HCT116 (cell line): ENCODE data around the gene PPM1H. TPM values are rescaled to one million over a fixed set of nuclear protein-coding genes. Genes with fewer than 3 reads are reported as not detected.

Source experiments
- ATAC-seq: fragments of 200-7000 bp; cut with Tn5 transposase; 2 replicates; pipeline ENCODE4 v1.9.1; 2020; ENCODE audit warnings: mild to moderate bottlenecking, moderate library complexity
- BruUV-seq: library from RNA; stranded (reverse); fragments of 400-500 nt; replicated peaks from 2 replicates; lab custom pipeline; 2021; lab: Mats Ljungman, UMichigan
- CTCF ChIA-PET: fragments of 300-600 bp; sonication (Branson Sonifier 250); formaldehyde crosslinking; loops from one replicate; lab custom pipeline; 2021; ENCODE audit warnings: antibody characterized with exemption; lab: Charles Lee
- POLR2A ChIA-PET: fragments of 300-600, 350-600 bp; sonication (Branson Sonifier 250); formaldehyde crosslinking; loops from one replicate; lab custom pipeline; 2021; ENCODE audit warnings: antibody characterized with exemption; lab: Charles Lee
- RAD21 ChIA-PET, 2 experiments: fragments of 300-600 bp; sonication (Branson Sonifier 250); formaldehyde crosslinking; loops; one replicate each; lab custom pipeline; 2023; ENCODE audit warnings: low total read pairs in 2 of 2; ENCODE audit not compliant: uncharacterized antibody in 2 of 2, unreplicated experiment in 2 of 2, low non-redundant PET in 1 of 2; lab: Charles Lee
- DNase-seq: peaks from one replicate; pipeline ENCODE4 v3.0.0-alpha.2; 2010; ENCODE audit warnings: low read depth, low spot score
- H2AFZ ChIP-seq: fragments of 200-600 bp; shearing (Covaris generic), sonication (generic); 2 replicates; pipeline ENCODE4 v1.6.1; 2017; ENCODE audit warnings: low read depth, mixed run types, mixed read lengths, antibody characterized with exemption, low read length; ENCODE audit not compliant: poor library complexity, severe bottlenecking
- H3K27ac ChIP-seq: 2 replicates; pipeline ENCODE4 v1.5.1; 2012; ENCODE audit warnings: low read depth, low read length
- H3K27me3 ChIP-seq: fragments of 200-600 bp; sonication (generic); 2 replicates; pipeline ENCODE4 v1.6.1; 2016; ENCODE audit warnings: mixed run types, low read length, mixed read lengths; ENCODE audit not compliant: insufficient read depth
- H3K36me3 ChIP-seq, 2 experiments: fragments of 200-500 bp in 1 of 2; fragments of 200-600 bp in 1 of 2; sonication (Bioruptor generic) in 1 of 2; sonication (generic) in 1 of 2; 2 replicates each; pipeline versions ENCODE4 v1.5.1 to v1.6.1; 2014 to 2016; ENCODE audit warnings: low read length in 2 of 2, inconsistent platforms in 1 of 2, mixed read lengths in 1 of 2, mixed run types in 1 of 2; ENCODE audit not compliant: insufficient read depth in 2 of 2, control insufficient read depth in 1 of 2
- H3K4me1 ChIP-seq, 2 experiments: fragments of 200-600 bp in 1 of 2; sonication (generic) in 1 of 2; 2 replicates each; pipeline versions ENCODE4 v1.5.1 to v1.6.1; 2012 to 2017; ENCODE audit warnings: low read length in 2 of 2, inconsistent platforms in 1 of 2, mild to moderate bottlenecking in 1 of 2, mixed read lengths in 1 of 2, mixed run types in 1 of 2, moderate library complexity in 1 of 2; ENCODE audit not compliant: insufficient read depth in 2 of 2, control insufficient read depth in 1 of 2
- H3K4me2 ChIP-seq: fragments of 200-600 bp; sonication (generic); 2 replicates; pipeline ENCODE4 v1.6.1; 2017; ENCODE audit warnings: mixed run types, low read length, mixed read lengths
- H3K4me3 ChIP-seq, 2 experiments: fragments of 200-600 bp in 1 of 2; sonication (generic) in 1 of 2; replicated peaks in 1 of 2; 2 replicates each; pipeline ENCODE4 v1.5.1; 2011 to 2016; ENCODE audit warnings: low read length in 2 of 2, control low read depth in 1 of 2, low read depth in 1 of 2, mild to moderate bottlenecking in 1 of 2, mixed read lengths in 1 of 2, mixed run types in 1 of 2
- H3K79me2 ChIP-seq: fragments of 200-600 bp; sonication (generic); 2 replicates; pipeline ENCODE4 v1.6.1; 2017; ENCODE audit warnings: mild to moderate bottlenecking, mixed run types, low read length, moderate library complexity, mixed read lengths; ENCODE audit not compliant: insufficient read depth
- H3K9ac ChIP-seq: fragments of 200-600 bp; sonication (generic); 2 replicates; pipeline ENCODE4 v1.6.1; 2016; ENCODE audit warnings: low read length, mixed read lengths
- H3K9me2 ChIP-seq: fragments of 200-600 bp; sonication (generic), shearing (Covaris generic); 2 replicates; pipeline ENCODE4 v1.6.1; 2017; ENCODE audit warnings: mixed run types, mild to moderate bottlenecking, moderate library complexity; ENCODE audit not compliant: insufficient read depth
- H3K9me3 ChIP-seq, 2 experiments: fragments of 200-500 bp in 1 of 2; fragments of 200-600 bp in 1 of 2; sonication (Bioruptor generic) in 1 of 2; sonication (generic) in 1 of 2; 2 replicates each; pipeline ENCODE4 v1.6.1; 2014 to 2017; ENCODE audit warnings: low read length in 2 of 2, mixed read lengths in 2 of 2, inconsistent platforms in 1 of 2, low read depth in 1 of 2, mild to moderate bottlenecking in 1 of 2, mixed run types in 1 of 2, moderate library complexity in 1 of 2; ENCODE audit not compliant: control insufficient read depth in 1 of 2, insufficient read depth in 1 of 2
- H4K20me1 ChIP-seq: fragments of 200-600 bp; sonication (generic), shearing (Covaris generic); 2 replicates; pipeline ENCODE4 v1.6.1; 2017; ENCODE audit warnings: mixed run types, mild to moderate bottlenecking, moderate library complexity; ENCODE audit not compliant: insufficient read depth
- CBX3 ChIP-seq: IDR thresholded peaks from 2 replicates; pipeline ENCODE4 v1.6.1; 2012; ENCODE audit warnings: low read depth
- CEBPB ChIP-seq: IDR thresholded peaks from 2 replicates; pipeline ENCODE4 v1.6.1; 2012; ENCODE audit warnings: low read depth
- ELF1 ChIP-seq: IDR thresholded peaks from 2 replicates; pipeline ENCODE4 v1.6.1; 2012; ENCODE audit warnings: low read depth, borderline replicate concordance
- EZH2 ChIP-seq: fragments of 200-600 bp; sonication (generic); IDR thresholded peaks from 2 replicates; pipeline ENCODE4 v1.6.1; 2017; ENCODE audit warnings: antibody characterized with exemption, mixed run types
- EZH2phosphoT487 ChIP-seq: fragments of 200-600 bp; IDR thresholded peaks from 2 replicates; pipeline ENCODE4 v1.6.1; 2018; ENCODE audit warnings: antibody characterized with exemption, borderline replicate concordance
- FOSL1 ChIP-seq: IDR thresholded peaks from 2 replicates; pipeline ENCODE4 v1.6.1; 2012; ENCODE audit warnings: low read depth
- JUND ChIP-seq: IDR thresholded peaks from 2 replicates; pipeline ENCODE4 v1.6.1; 2012
- POLR2A ChIP-seq: IDR thresholded peaks from 2 replicates; pipeline ENCODE4 v1.7.0; 2011; ENCODE audit warnings: borderline replicate concordance; ENCODE audit not compliant: insufficient read depth, insufficient read length; ENCODE audit errors: extremely low read depth
- POLR2AphosphoS5 ChIP-seq: IDR thresholded peaks from 2 replicates; pipeline ENCODE4 v1.6.1; 2011; ENCODE audit warnings: mild to moderate bottlenecking, low read depth, low read length, moderate library complexity
- RAD21 ChIP-seq: IDR thresholded peaks from 2 replicates; pipeline ENCODE4 v1.6.1; 2012; ENCODE audit warnings: low read depth, mild to moderate bottlenecking
- SP1 ChIP-seq: IDR thresholded peaks from 2 replicates; pipeline ENCODE4 v1.6.1; 2012; ENCODE audit warnings: low read depth
- SRF ChIP-seq: IDR thresholded peaks from 2 replicates; pipeline ENCODE4 v1.6.1; 2012; ENCODE audit warnings: low read depth
- ZFX ChIP-seq: fragments of 450-650 bp; IDR thresholded peaks from 2 replicates; pipeline ENCODE4 v1.6.1; 2017
- ZNF274 ChIP-seq: fragments of 200-500 bp; sonication (Bioruptor generic); IDR thresholded peaks from 2 replicates; pipeline ENCODE4 v1.6.1; 2014; ENCODE audit warnings: mild to moderate bottlenecking, low read depth, low read length, inconsistent platforms
- intact Hi-C: fragments of 100-400 bp; cut with micrococcal nuclease; formaldehyde crosslinking; loops from 2 replicates; pipeline ENCODE4 v1.10.0; 2022
- total RNA-seq: library from RNA; stranded (reverse); gene quantifications from one replicate; pipeline ENCODE4 v1.2.1, GENCODE V29; 2021; ENCODE audit not compliant: unreplicated experiment
- TF ChIP-seq, protein P1 (sequence below): IDR thresholded peaks from 2 replicates; pipeline ENCODE4 v1.6.1; 2011; ENCODE audit warnings: mild to moderate bottlenecking, low read length, moderate library complexity; ENCODE audit not compliant: insufficient replicate concordance; ENCODE audit errors: extremely low read depth
- TF ChIP-seq, protein P2 (sequence below), 3 experiments: fragments of 200-600 bp in 1 of 3; sonication (generic) in 1 of 3; IDR thresholded peaks in 2 of 3; conservative IDR thresholded peaks in 1 of 3; 2 replicates each; pipeline ENCODE4 v1.5.1; 2012 to 2017; ENCODE audit warnings: low read depth in 2 of 3, low read length in 2 of 3, antibody characterized with exemption in 1 of 3, borderline replicate concordance in 1 of 3, control low read depth in 1 of 3, mild to moderate bottlenecking in 1 of 3, mixed read lengths in 1 of 3, mixed run types in 1 of 3, moderate library complexity in 1 of 3; ENCODE audit not compliant: insufficient read depth in 1 of 3
- TF ChIP-seq, protein P3 (sequence below): IDR thresholded peaks from 2 replicates; pipeline ENCODE4 v1.6.1; 2012

PPM1H gene
- total RNA-seq, 1 experiment from 2014 or later = 8.0 TPM

DNA sequence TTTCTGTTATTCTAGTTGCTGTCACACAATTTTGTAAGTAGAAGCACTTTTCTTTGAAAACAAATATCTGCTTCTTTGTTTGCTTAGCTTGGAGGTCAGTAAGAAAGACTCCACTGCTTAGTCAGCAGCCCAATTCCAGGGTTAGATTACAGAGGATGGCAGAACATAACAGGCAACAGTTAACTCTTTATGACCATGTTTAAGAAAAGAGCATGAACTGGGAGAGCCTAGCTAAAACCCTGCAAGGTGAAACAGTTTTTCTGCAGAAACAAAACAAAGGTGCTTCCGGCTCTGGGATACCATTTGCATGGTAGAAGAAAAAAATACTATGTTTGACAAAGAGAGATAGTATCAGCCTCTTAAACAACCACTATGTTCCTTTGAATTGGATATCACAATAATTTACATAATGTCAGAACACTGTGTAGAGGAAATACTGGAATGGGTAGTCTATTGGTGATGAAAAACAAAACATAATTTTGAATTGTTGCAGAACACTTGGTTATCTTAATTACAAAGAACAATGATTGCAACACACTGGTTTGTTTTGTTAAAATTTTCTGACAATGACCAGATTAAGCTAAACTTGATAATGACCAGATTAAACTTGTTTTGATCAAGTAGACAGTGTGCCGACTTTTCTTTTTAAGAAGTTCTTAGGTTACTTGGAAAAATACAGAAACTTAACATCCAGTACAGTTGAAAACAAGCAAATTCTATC, 22.4 kb upstream of the PPM1H start:
- Histone ChIP-seq H2AFZ (no peak overlapping the region), H3K4me3 (no peak overlapping the region), H3K27me3 (no peaks in the 10 kb centered on the region), H3K79me2 (no peaks in the 10 kb centered on the region), H4K20me1 (no peaks in the 10 kb centered on the region), H3K9ac (no peak overlapping the region), H3K36me3 (no peaks in the 10 kb centered on the region), H3K4me1 (no peaks in the 10 kb centered on the region), H3K4me2 (no peak overlapping the region), H3K9me2 (no peaks in the 10 kb centered on the region), H3K27ac (no peak overlapping the region), H3K9me3 (no peaks in the 10 kb centered on the region)
- BruUV-seq = no TSS peak
- intact Hi-C loops = no loop called here
- ChIA-PET RAD21 (interaction anchor here in 1 of 2 experiments (0.7 kb wide), 1 partner anchor 145 kb away, joined by 3 read pairs; no protein-coding TSS in a partner anchor), CTCF (no interaction called here), POLR2A (no interaction called here)
- ATAC-seq (no peak), DNase-seq (no peak)
- TF ChIP-seq CBX3 = no peak
- TF ChIP-seq, protein P1, sequence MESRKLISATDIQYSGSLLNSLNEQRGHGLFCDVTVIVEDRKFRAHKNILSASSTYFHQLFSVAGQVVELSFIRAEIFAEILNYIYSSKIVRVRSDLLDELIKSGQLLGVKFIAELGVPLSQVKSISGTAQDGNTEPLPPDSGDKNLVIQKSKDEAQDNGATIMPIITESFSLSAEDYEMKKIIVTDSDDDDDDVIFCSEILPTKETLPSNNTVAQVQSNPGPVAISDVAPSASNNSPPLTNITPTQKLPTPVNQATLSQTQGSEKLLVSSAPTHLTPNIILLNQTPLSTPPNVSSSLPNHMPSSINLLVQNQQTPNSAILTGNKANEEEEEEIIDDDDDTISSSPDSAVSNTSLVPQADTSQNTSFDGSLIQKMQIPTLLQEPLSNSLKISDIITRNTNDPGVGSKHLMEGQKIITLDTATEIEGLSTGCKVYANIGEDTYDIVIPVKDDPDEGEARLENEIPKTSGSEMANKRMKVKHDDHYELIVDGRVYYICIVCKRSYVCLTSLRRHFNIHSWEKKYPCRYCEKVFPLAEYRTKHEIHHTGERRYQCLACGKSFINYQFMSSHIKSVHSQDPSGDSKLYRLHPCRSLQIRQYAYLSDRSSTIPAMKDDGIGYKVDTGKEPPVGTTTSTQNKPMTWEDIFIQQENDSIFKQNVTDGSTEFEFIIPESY = no peak
- TF ChIP-seq RAD21 = no peak
- no peak for TF ChIP-seq EZH2
- TF ChIP-seq POLR2AphosphoS5 = no peak
- TF ChIP-seq CEBPB = no peak
- TF ChIP-seq ELF1 = no peak
- TF ChIP-seq FOSL1 = no peak
- TF ChIP-seq, protein P2, sequence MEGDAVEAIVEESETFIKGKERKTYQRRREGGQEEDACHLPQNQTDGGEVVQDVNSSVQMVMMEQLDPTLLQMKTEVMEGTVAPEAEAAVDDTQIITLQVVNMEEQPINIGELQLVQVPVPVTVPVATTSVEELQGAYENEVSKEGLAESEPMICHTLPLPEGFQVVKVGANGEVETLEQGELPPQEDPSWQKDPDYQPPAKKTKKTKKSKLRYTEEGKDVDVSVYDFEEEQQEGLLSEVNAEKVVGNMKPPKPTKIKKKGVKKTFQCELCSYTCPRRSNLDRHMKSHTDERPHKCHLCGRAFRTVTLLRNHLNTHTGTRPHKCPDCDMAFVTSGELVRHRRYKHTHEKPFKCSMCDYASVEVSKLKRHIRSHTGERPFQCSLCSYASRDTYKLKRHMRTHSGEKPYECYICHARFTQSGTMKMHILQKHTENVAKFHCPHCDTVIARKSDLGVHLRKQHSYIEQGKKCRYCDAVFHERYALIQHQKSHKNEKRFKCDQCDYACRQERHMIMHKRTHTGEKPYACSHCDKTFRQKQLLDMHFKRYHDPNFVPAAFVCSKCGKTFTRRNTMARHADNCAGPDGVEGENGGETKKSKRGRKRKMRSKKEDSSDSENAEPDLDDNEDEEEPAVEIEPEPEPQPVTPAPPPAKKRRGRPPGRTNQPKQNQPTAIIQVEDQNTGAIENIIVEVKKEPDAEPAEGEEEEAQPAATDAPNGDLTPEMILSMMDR (IDR thresholded peaks at IDR 0.05 in 2 of 3, conservative IDR thresholded peaks at IDR 0.05 in 1 of 3; ENCODE audit: borderline replicate concordance in 1 of 3, insufficient read depth in 1 of 3, low read depth in 2 of 3, low read length in 2 of 3) = no peak
- no peak for TF ChIP-seq SRF
- no peak for TF ChIP-seq ZFX
- TF ChIP-seq SP1 = no peak
- TF ChIP-seq POLR2A = no peak
- TF ChIP-seq EZH2phosphoT487 = no peak
- no peak for TF ChIP-seq ZNF274
- TF ChIP-seq, protein P3, sequence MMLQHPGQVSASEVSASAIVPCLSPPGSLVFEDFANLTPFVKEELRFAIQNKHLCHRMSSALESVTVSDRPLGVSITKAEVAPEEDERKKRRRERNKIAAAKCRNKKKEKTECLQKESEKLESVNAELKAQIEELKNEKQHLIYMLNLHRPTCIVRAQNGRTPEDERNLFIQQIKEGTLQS = no peak
- no peak for TF ChIP-seq JUND
